HFF-Myc (cell line): ENCODE data around the gene OBP2B.
"Not testable (repeated sequence)": the region's sequence is repeated elsewhere in the genome, so short reads cannot be mapped to it uniquely, and the experiment has no call there.

ENCODE experiments used
- DNase-seq: peaks from one replicate; pipeline ENCODE4 v3.0.0-alpha.2; 2011; ENCODE audit warnings: low read depth; ENCODE audit errors: extremely low read depth
- H3K4me3 ChIP-seq: replicated peaks from 2 replicates; pipeline ENCODE4 v1.5.1; 2011; ENCODE audit warnings: low read depth, mild to moderate bottlenecking, control low read depth, low read length
- CTCF ChIP-seq: IDR thresholded peaks from 2 replicates; pipeline ENCODE4 v1.5.1; 2012; ENCODE audit warnings: mild to moderate bottlenecking, low read depth, low read length, control low read depth; ENCODE audit errors: missing control alignments

OBP2B gene

DNA sequence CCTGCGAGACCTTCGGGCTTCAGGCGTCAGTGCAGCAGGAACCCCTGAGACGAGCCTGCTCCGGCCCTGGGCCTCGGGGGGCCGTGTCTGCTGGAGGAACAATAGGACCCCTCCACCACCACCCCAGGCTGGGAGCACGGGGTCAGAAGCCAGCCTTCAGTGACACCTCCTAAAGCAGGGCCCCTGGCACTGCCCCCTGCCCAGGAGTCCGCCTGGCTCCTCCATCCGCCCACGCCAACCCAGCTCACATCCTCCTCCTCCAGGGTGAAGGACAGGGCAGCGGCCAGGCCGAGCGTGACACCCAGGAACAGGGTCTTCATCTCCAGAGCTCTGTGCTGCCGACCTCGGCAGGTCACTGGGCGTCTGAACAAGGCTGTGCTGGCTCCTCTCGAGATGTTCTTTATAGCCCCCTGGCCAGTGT lies at the start of gene OBP2B:
Gene OBP2B (minus strand): TSS at position 371 of the 421 bp plus-strand sequence. CDS start 51 bp downstream, at position 320.
- DNase-seq, H3K4me3 ChIP-seq: not testable (repeated sequence)

DNA sequence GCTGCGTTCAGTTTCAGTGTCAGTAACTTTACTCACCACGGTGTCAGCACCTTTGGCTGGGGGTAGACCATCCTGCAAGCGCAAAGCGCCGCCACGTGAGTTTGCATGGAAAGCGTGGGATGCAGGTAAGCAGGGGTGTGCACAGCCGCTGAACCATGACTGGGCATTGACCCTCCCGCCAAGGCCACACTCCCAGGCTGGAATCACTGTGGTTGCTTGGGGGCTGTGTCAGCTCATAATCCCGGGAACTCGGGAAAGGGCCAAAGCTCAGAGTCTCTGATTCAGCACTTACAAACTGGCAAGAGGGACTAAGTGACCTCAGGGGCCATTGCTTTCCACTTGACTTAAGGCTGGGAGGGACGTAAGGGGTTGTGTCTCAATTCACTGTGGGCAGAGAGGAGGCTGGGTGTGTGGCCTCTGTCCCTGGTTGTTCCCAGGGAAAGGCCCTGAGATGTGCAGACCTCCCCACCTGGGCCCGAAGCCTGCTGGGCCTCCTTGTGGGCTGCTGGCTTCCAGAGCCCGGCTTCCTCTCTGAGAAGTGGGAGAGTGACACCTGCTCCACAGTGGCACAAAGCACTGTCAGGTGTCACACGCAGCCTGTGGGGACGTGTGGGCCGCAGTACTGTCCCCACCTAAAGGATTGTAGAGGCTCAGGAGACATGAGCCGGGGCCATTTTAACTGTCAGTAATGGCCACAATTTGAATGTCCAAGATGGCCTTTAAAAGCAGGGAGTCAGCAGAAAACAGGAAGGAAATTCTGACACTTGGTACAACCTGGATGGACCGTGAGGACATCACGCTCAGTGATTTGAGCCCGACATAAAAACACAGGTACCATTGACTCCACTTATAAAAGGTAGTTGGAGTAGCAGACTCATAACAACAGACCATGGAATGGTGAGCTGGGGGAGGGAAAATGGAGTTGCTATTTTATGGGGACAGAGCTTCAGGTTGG lies 49.3 kb upstream of the OBP2B start:
- H3K4me3 ChIP-seq: no peak overlapping the region
- DNase-seq: no peak
- TF ChIP-seq CTCF: no peak

DNA sequence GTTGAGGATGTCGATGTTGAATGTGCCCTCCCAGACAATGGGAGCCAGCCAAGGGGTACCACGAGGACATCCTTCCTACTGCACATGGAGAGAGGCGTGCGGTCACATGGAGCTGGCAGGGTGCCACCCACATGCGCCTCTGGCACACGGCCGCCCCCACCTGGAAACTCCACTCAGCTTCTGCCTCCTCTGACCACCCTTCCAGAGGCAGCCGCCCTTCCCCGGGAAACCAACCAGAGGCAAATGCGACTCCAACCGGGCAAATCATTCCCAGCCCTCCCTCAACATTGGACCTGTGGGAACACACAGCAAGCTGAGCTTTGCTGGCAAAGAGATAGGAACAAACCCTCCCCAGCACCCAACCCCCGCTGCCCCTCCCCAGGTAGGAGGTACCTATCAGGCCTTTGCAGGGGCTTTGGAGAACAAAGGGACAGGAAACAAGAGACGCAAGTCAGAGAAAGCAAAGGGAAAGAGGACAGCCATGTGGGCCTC lies 48.5 kb upstream of the OBP2B start:
- DNase-seq: no peak
- H3K4me3 ChIP-seq: no peak overlapping the region
- TF ChIP-seq CTCF: no peak

GRCh38 chr9:133256686-133257091 lies 47.6 kb upstream of the OBP2B start:
- no peak overlapping the region for H3K4me3 ChIP-seq
- no peak for DNase-seq
- TF ChIP-seq CTCF: no peak

DNA sequence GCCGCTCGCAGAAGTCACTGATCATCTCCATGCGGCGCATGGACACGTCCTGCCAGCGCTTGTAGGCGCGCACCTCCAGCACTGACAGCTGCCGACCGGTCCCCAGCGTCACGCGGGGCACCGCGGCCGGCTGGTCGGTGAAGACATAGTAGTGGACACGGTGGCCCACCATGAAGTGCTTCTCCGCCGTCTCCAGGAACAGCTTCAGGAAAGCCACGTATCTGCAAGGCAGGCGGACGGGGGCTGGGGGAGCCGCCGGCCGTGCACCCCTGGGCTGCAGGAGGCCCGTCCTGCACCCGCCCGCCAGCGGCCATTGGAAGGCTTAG lies 47.0 kb upstream of the OBP2B start:
- TF ChIP-seq CTCF: no peak
- H3K4me3 ChIP-seq: no peak overlapping the region
- DNase-seq: no peak

DNA sequence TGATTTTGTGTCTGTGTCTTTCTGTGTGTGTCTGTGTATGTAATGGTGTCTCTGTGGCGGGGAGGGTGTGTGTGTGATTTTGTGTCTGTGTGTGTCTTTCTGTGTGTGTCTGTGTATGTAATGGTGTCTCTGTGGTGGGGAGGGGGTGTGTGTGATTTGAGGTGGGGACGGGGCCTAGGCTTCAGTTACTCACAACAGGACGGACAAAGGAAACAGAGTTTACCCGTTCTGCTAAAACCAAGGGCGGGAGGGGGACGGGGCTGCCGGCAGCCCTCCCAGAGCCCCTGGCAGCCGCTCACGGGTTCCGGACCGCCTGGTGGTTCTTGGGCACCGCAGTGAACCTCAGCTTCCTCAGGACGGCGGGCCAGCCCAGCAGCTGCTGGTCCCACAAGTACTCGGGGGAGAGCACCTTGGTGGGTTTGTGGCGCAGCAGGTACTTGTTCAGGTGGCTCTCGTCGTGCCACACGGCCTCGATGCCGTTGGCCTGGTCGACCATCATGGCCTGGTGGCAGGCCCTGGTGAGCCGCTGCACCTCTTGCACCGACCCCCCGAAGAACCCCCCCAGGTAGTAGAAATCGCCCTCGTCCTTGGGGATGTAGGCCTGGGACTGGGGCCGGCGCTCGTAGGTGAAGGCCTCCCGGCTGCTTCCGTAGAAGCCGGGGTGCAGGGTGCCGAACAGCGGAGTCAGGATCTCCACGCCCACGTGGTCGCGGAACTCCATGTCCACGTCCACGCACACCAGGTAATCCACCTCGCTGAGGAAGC lies 46.5 kb upstream of the OBP2B start:
- no peak overlapping the region for H3K4me3 ChIP-seq
- DNase-seq: no peak

More for the DNA sequence above, 46.5 kb upstream of the OBP2B start:
- no peak for TF ChIP-seq CTCF
